Heart left ventricle (tissue), 13 donors: ENCODE measurements around the gene SYTL2.

ENCODE experiments used
- CTCF ChIP-seq, 12 donors: fragments of 200-600 bp; sonication (generic) in 4 of 12; IDR thresholded peaks; one replicate each; pipeline versions ENCODE4 v1.5.0 to v1.8.0; 2018 to 2022; ENCODE audit warnings: antibody characterized with exemption in 12 of 12, mild to moderate bottlenecking in 5 of 12
- POLR2A ChIP-seq, 2 donors: fragments of 450-650 bp; IDR thresholded peaks; one replicate each; pipeline ENCODE4 v1.6.1; 2017; ENCODE audit warnings: antibody characterized with exemption in 2 of 2, mild to moderate bottlenecking in 2 of 2, moderate library complexity in 2 of 2
- donor health status: ischemic (EF 13 %, LVEDD 7.1; RV severe dilation, severe dysfunction).
- donor health status: DM: no; HTN: yes; CAD: no.
- donor health status: DM: no; HTN: no; CAD: no.
- donor health status: ischemic (EF 25% LVEDD 6.9; RV normal size, moderate dysfunction).
- donor health status: ischemic (EF 25% LVEDD 5.7; RV mildly dilated, moderate dysfunction).
- donor health status: ischemic (EF 35%, LVEDD 5.7; RV mildly dilated, moderate dysfunction).
- donor health status: nonischemic (EF 11% LVEDD 7.7; RV severe dilation, severe dysfunction).
- donor health status: DM: yes; HTN: yes; CAD: no.
- donor health status: PGD.
- donor health status: ischemic (EF 29% LVEDD 5.4; RV normal size, mild dysfunction).
- donor health status: nonischemic (EF 23%, LVEDD 6.1; RV moderate dilation, normal function).

GRCh38 chr11:85745626-85746025, 65.3 kb downstream of the SYTL2 start:
- TF ChIP-seq CTCF (IDR thresholded peaks at IDR 0.05) (no peak), POLR2A (IDR thresholded peaks at IDR 0.05) (no peak)
